HCT116 (cell line): ENCODE data around the gene TMEM52. TPM values are rescaled to one million over a fixed set of nuclear protein-coding genes. Genes with fewer than 3 reads are reported as not detected.

Source experiments
- ATAC-seq: fragments of 200-7000 bp; cut with Tn5 transposase; 2 replicates; pipeline ENCODE4 v1.9.1; 2020; ENCODE audit warnings: mild to moderate bottlenecking, moderate library complexity
- BruUV-seq: library from RNA; stranded (reverse); fragments of 400-500 nt; replicated peaks from 2 replicates; lab custom pipeline; 2021; lab: Mats Ljungman, UMichigan
- CTCF ChIA-PET: fragments of 300-600 bp; sonication (Branson Sonifier 250); formaldehyde crosslinking; loops from one replicate; lab custom pipeline; 2021; ENCODE audit warnings: antibody characterized with exemption; lab: Charles Lee
- POLR2A ChIA-PET: fragments of 300-600, 350-600 bp; sonication (Branson Sonifier 250); formaldehyde crosslinking; loops from one replicate; lab custom pipeline; 2021; ENCODE audit warnings: antibody characterized with exemption; lab: Charles Lee
- RAD21 ChIA-PET, 2 experiments: fragments of 300-600 bp; sonication (Branson Sonifier 250); formaldehyde crosslinking; loops; one replicate each; lab custom pipeline; 2023; ENCODE audit warnings: low total read pairs in 2 of 2; ENCODE audit not compliant: uncharacterized antibody in 2 of 2, unreplicated experiment in 2 of 2, low non-redundant PET in 1 of 2; lab: Charles Lee
- DNase-seq: peaks from one replicate; pipeline ENCODE4 v3.0.0-alpha.2; 2010; ENCODE audit warnings: low read depth, low spot score
- H2AFZ ChIP-seq: fragments of 200-600 bp; shearing (Covaris generic), sonication (generic); 2 replicates; pipeline ENCODE4 v1.6.1; 2017; ENCODE audit warnings: low read depth, mixed run types, mixed read lengths, antibody characterized with exemption, low read length; ENCODE audit not compliant: poor library complexity, severe bottlenecking
- H3K27ac ChIP-seq: 2 replicates; pipeline ENCODE4 v1.5.1; 2012; ENCODE audit warnings: low read depth, low read length
- H3K27me3 ChIP-seq: fragments of 200-600 bp; sonication (generic); 2 replicates; pipeline ENCODE4 v1.6.1; 2016; ENCODE audit warnings: mixed run types, low read length, mixed read lengths; ENCODE audit not compliant: insufficient read depth
- H3K36me3 ChIP-seq, 2 experiments: fragments of 200-500 bp in 1 of 2; fragments of 200-600 bp in 1 of 2; sonication (Bioruptor generic) in 1 of 2; sonication (generic) in 1 of 2; 2 replicates each; pipeline versions ENCODE4 v1.5.1 to v1.6.1; 2014 to 2016; ENCODE audit warnings: low read length in 2 of 2, inconsistent platforms in 1 of 2, mixed read lengths in 1 of 2, mixed run types in 1 of 2; ENCODE audit not compliant: insufficient read depth in 2 of 2, control insufficient read depth in 1 of 2
- H3K4me1 ChIP-seq, 2 experiments: fragments of 200-600 bp in 1 of 2; sonication (generic) in 1 of 2; 2 replicates each; pipeline versions ENCODE4 v1.5.1 to v1.6.1; 2012 to 2017; ENCODE audit warnings: low read length in 2 of 2, inconsistent platforms in 1 of 2, mild to moderate bottlenecking in 1 of 2, mixed read lengths in 1 of 2, mixed run types in 1 of 2, moderate library complexity in 1 of 2; ENCODE audit not compliant: insufficient read depth in 2 of 2, control insufficient read depth in 1 of 2
- H3K4me2 ChIP-seq: fragments of 200-600 bp; sonication (generic); 2 replicates; pipeline ENCODE4 v1.6.1; 2017; ENCODE audit warnings: mixed run types, low read length, mixed read lengths
- H3K4me3 ChIP-seq, 2 experiments: fragments of 200-600 bp in 1 of 2; sonication (generic) in 1 of 2; replicated peaks in 1 of 2; 2 replicates each; pipeline ENCODE4 v1.5.1; 2011 to 2016; ENCODE audit warnings: low read length in 2 of 2, control low read depth in 1 of 2, low read depth in 1 of 2, mild to moderate bottlenecking in 1 of 2, mixed read lengths in 1 of 2, mixed run types in 1 of 2
- H3K79me2 ChIP-seq: fragments of 200-600 bp; sonication (generic); 2 replicates; pipeline ENCODE4 v1.6.1; 2017; ENCODE audit warnings: mild to moderate bottlenecking, mixed run types, low read length, moderate library complexity, mixed read lengths; ENCODE audit not compliant: insufficient read depth
- H3K9ac ChIP-seq: fragments of 200-600 bp; sonication (generic); 2 replicates; pipeline ENCODE4 v1.6.1; 2016; ENCODE audit warnings: low read length, mixed read lengths
- H3K9me2 ChIP-seq: fragments of 200-600 bp; sonication (generic), shearing (Covaris generic); 2 replicates; pipeline ENCODE4 v1.6.1; 2017; ENCODE audit warnings: mixed run types, mild to moderate bottlenecking, moderate library complexity; ENCODE audit not compliant: insufficient read depth
- H3K9me3 ChIP-seq, 2 experiments: fragments of 200-500 bp in 1 of 2; fragments of 200-600 bp in 1 of 2; sonication (Bioruptor generic) in 1 of 2; sonication (generic) in 1 of 2; 2 replicates each; pipeline ENCODE4 v1.6.1; 2014 to 2017; ENCODE audit warnings: low read length in 2 of 2, mixed read lengths in 2 of 2, inconsistent platforms in 1 of 2, low read depth in 1 of 2, mild to moderate bottlenecking in 1 of 2, mixed run types in 1 of 2, moderate library complexity in 1 of 2; ENCODE audit not compliant: control insufficient read depth in 1 of 2, insufficient read depth in 1 of 2
- H4K20me1 ChIP-seq: fragments of 200-600 bp; sonication (generic), shearing (Covaris generic); 2 replicates; pipeline ENCODE4 v1.6.1; 2017; ENCODE audit warnings: mixed run types, mild to moderate bottlenecking, moderate library complexity; ENCODE audit not compliant: insufficient read depth
- CBX3 ChIP-seq: IDR thresholded peaks from 2 replicates; pipeline ENCODE4 v1.6.1; 2012; ENCODE audit warnings: low read depth
- CEBPB ChIP-seq: IDR thresholded peaks from 2 replicates; pipeline ENCODE4 v1.6.1; 2012; ENCODE audit warnings: low read depth
- EGR1 ChIP-seq: IDR thresholded peaks from 2 replicates; pipeline ENCODE4 v1.6.1; 2012; ENCODE audit warnings: low read depth
- ELF1 ChIP-seq: IDR thresholded peaks from 2 replicates; pipeline ENCODE4 v1.6.1; 2012; ENCODE audit warnings: low read depth, borderline replicate concordance
- POLR2A ChIP-seq: IDR thresholded peaks from 2 replicates; pipeline ENCODE4 v1.7.0; 2011; ENCODE audit warnings: borderline replicate concordance; ENCODE audit not compliant: insufficient read depth, insufficient read length; ENCODE audit errors: extremely low read depth
- POLR2AphosphoS5 ChIP-seq: IDR thresholded peaks from 2 replicates; pipeline ENCODE4 v1.6.1; 2011; ENCODE audit warnings: mild to moderate bottlenecking, low read depth, low read length, moderate library complexity
- RAD21 ChIP-seq: IDR thresholded peaks from 2 replicates; pipeline ENCODE4 v1.6.1; 2012; ENCODE audit warnings: low read depth, mild to moderate bottlenecking
- SIN3A ChIP-seq: IDR thresholded peaks from 2 replicates; pipeline ENCODE4 v1.6.1; 2012; ENCODE audit warnings: low read depth
- SP1 ChIP-seq: IDR thresholded peaks from 2 replicates; pipeline ENCODE4 v1.6.1; 2012; ENCODE audit warnings: low read depth
- TCF7L2 ChIP-seq: IDR thresholded peaks from 2 replicates; pipeline ENCODE4 v1.7.0; 2011; ENCODE audit warnings: borderline replicate concordance, inconsistent platforms; ENCODE audit not compliant: insufficient read depth, insufficient read length; ENCODE audit errors: extremely low read depth
- YY1 ChIP-seq: IDR thresholded peaks from 2 replicates; pipeline ENCODE4 v1.6.1; 2011; ENCODE audit warnings: low read length, low read depth, moderate library complexity, mild to moderate bottlenecking; ENCODE audit not compliant: insufficient replicate concordance; ENCODE audit errors: extremely low read depth
- ZFX ChIP-seq: fragments of 450-650 bp; IDR thresholded peaks from 2 replicates; pipeline ENCODE4 v1.6.1; 2017
- ZNF274 ChIP-seq: fragments of 200-500 bp; sonication (Bioruptor generic); IDR thresholded peaks from 2 replicates; pipeline ENCODE4 v1.6.1; 2014; ENCODE audit warnings: mild to moderate bottlenecking, low read depth, low read length, inconsistent platforms
- intact Hi-C: fragments of 100-400 bp; cut with micrococcal nuclease; formaldehyde crosslinking; loops from 2 replicates; pipeline ENCODE4 v1.10.0; 2022
- total RNA-seq: library from RNA; stranded (reverse); gene quantifications from one replicate; pipeline ENCODE4 v1.2.1, GENCODE V29; 2021; ENCODE audit not compliant: unreplicated experiment
- TF ChIP-seq, protein P1 (sequence below), 3 experiments: fragments of 200-600 bp in 1 of 3; sonication (generic) in 1 of 3; IDR thresholded peaks in 2 of 3; conservative IDR thresholded peaks in 1 of 3; 2 replicates each; pipeline ENCODE4 v1.5.1; 2012 to 2017; ENCODE audit warnings: low read depth in 2 of 3, low read length in 2 of 3, antibody characterized with exemption in 1 of 3, borderline replicate concordance in 1 of 3, control low read depth in 1 of 3, mild to moderate bottlenecking in 1 of 3, mixed read lengths in 1 of 3, mixed run types in 1 of 3, moderate library complexity in 1 of 3; ENCODE audit not compliant: insufficient read depth in 1 of 3
- TF ChIP-seq, protein P2 (sequence below): IDR thresholded peaks from 2 replicates; pipeline ENCODE4 v1.6.1; 2012; ENCODE audit warnings: low read depth
- TF ChIP-seq, protein P3 (sequence below): IDR thresholded peaks from 2 replicates; pipeline ENCODE4 v1.6.1; 2011; ENCODE audit warnings: mild to moderate bottlenecking, low read length, moderate library complexity; ENCODE audit not compliant: insufficient replicate concordance; ENCODE audit errors: extremely low read depth

TMEM52 gene
- total RNA-seq, 1 experiment from 2014 or later, result 27.5 TPM

DNA sequence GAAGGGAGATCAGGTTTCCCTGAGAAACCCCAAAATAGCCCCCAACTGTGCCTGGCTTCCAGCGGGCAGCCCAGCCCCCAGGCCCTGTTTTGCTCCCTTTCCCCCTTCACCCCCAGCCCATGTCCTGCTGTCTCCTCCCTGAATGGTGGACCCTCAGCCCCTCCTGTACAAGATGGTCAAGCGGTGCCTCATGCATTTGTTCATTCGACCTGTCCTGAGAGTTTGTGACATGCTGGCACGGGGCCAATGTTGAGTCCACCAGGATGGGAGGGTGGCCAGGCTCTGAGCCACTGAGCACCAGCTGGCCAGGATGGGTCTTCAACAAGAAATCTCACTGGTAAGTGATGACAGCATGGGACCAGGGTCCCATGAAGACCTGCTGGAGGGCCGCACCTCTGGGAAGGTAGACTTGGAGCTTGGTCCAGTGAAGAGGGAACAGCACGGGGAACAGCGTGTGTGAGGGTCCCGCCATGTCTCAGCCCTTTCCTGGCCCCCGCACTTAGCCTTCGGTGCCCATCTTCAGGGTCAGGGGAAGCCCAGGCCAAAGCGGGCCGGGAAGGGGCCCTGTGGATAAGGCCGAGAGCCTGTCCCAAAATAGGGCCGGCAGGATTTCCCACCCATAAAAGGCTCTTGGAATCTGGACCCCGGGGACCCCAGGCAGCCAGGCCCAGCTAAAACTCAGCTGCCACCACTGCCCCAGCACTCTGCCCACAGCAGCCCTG, 3.9 kb downstream of the TMEM52 start, which contains the start of gene CALML6 (continued):
- TF ChIP-seq TCF7L2 (no peak), POLR2AphosphoS5 (no peak), ELF1 (no peak), EGR1 (no peak), CBX3 (no peak), ZNF274 (no peak), CEBPB (no peak)
- TF ChIP-seq, protein P1, sequence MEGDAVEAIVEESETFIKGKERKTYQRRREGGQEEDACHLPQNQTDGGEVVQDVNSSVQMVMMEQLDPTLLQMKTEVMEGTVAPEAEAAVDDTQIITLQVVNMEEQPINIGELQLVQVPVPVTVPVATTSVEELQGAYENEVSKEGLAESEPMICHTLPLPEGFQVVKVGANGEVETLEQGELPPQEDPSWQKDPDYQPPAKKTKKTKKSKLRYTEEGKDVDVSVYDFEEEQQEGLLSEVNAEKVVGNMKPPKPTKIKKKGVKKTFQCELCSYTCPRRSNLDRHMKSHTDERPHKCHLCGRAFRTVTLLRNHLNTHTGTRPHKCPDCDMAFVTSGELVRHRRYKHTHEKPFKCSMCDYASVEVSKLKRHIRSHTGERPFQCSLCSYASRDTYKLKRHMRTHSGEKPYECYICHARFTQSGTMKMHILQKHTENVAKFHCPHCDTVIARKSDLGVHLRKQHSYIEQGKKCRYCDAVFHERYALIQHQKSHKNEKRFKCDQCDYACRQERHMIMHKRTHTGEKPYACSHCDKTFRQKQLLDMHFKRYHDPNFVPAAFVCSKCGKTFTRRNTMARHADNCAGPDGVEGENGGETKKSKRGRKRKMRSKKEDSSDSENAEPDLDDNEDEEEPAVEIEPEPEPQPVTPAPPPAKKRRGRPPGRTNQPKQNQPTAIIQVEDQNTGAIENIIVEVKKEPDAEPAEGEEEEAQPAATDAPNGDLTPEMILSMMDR (IDR thresholded peaks at IDR 0.05 in 2 of 3, conservative IDR thresholded peaks at IDR 0.05 in 1 of 3; ENCODE audit: borderline replicate concordance in 1 of 3, insufficient read depth in 1 of 3, low read depth in 2 of 3, low read length in 2 of 3), result no peak
- TF ChIP-seq, all 23 proteins: peak for 0

DNA sequence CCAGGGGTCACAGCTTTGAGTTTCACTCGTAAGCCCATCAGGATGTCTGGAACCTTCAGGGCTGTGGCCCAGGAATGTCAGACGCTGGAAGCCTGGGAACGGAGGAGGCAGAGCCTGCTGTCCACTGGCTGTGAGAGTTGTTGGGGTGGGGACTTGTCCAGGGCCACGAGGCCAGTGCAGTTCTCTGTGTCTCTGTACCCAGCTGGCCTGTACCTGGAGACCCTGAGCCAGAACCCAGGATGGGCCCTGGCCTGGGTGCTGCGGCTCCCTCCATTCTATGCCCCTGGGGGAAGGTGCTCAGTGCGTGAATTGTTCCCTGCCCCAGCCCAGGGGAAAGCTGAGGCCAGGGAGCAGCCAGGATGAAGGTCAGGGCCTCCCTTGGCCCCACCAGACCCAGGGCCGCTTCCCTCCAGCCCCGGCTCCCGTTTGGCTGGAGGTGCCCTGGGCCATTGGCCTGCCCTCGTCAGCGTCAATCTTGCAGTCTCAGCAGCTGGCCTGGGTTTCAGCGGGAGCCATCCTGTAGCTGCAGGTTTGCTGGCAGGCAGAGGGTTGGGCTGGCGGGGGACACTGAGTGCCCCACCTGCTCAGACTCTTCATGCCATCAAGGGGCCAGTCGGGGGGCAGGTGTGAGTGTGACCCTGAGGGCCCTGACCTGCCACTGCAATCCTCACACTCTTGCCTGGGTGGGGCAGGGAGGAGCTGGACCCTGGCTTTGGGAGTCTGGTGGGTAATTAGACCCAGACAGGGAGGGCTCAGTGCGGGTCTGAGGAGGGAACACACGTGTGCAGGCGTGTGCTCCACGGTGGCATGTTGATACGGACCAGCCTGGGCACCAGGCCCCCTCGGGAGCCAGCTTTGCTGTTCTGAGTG, 4.7 kb downstream of the TMEM52 start:
- peaks cover 12 to 29% of the 10 kb centered on the region in 2 experiments for H3K4me1 ChIP-seq
- H4K20me1 ChIP-seq, result no peaks in the 10 kb centered on the region
- CTCF ChIA-PET, result no interaction called here
- intact Hi-C loops, result no loop called here
- H3K79me2 ChIP-seq, result 0 out of 2 replicates have a peak, but pooled peaks cover 8% of the 10 kb centered on the region
- DNase-seq (no peak), ATAC-seq (no peak)
- H3K9me2 ChIP-seq, result no peaks in the 10 kb centered on the region
- no peaks in the 10 kb centered on the region for H3K36me3 ChIP-seq
- H3K9ac ChIP-seq, result no peak overlapping the region
- H2AFZ ChIP-seq, result no peak overlapping the region
- H3K27me3 ChIP-seq, result no peaks in the 10 kb centered on the region
- BruUV-seq, result no TSS peak
- POLR2A ChIA-PET, result no interaction called here
- H3K9me3 ChIP-seq, result no peaks in the 10 kb centered on the region
- H3K4me2 ChIP-seq, result no peak overlapping the region
- H3K4me3 ChIP-seq, result no peak overlapping the region
- no peak overlapping the region for H3K27ac ChIP-seq
- RAD21 ChIA-PET, result no interaction called here
- TF ChIP-seq RAD21 (no peak), POLR2A (no peak), ZFX (no peak), ZNF274 (no peak), SIN3A (no peak), YY1 (no peak), TCF7L2 (no peak), SP1 (no peak)
- TF ChIP-seq, protein P2, sequence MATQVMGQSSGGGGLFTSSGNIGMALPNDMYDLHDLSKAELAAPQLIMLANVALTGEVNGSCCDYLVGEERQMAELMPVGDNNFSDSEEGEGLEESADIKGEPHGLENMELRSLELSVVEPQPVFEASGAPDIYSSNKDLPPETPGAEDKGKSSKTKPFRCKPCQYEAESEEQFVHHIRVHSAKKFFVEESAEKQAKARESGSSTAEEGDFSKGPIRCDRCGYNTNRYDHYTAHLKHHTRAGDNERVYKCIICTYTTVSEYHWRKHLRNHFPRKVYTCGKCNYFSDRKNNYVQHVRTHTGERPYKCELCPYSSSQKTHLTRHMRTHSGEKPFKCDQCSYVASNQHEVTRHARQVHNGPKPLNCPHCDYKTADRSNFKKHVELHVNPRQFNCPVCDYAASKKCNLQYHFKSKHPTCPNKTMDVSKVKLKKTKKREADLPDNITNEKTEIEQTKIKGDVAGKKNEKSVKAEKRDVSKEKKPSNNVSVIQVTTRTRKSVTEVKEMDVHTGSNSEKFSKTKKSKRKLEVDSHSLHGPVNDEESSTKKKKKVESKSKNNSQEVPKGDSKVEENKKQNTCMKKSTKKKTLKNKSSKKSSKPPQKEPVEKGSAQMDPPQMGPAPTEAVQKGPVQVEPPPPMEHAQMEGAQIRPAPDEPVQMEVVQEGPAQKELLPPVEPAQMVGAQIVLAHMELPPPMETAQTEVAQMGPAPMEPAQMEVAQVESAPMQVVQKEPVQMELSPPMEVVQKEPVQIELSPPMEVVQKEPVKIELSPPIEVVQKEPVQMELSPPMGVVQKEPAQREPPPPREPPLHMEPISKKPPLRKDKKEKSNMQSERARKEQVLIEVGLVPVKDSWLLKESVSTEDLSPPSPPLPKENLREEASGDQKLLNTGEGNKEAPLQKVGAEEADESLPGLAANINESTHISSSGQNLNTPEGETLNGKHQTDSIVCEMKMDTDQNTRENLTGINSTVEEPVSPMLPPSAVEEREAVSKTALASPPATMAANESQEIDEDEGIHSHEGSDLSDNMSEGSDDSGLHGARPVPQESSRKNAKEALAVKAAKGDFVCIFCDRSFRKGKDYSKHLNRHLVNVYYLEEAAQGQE, result no peak
- TF ChIP-seq, protein P3, sequence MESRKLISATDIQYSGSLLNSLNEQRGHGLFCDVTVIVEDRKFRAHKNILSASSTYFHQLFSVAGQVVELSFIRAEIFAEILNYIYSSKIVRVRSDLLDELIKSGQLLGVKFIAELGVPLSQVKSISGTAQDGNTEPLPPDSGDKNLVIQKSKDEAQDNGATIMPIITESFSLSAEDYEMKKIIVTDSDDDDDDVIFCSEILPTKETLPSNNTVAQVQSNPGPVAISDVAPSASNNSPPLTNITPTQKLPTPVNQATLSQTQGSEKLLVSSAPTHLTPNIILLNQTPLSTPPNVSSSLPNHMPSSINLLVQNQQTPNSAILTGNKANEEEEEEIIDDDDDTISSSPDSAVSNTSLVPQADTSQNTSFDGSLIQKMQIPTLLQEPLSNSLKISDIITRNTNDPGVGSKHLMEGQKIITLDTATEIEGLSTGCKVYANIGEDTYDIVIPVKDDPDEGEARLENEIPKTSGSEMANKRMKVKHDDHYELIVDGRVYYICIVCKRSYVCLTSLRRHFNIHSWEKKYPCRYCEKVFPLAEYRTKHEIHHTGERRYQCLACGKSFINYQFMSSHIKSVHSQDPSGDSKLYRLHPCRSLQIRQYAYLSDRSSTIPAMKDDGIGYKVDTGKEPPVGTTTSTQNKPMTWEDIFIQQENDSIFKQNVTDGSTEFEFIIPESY, result no peak
